CD8-positive, alpha-beta memory T cell (primary cell): Measurements from ENCODE around the gene AKAP1. TPM values are rescaled to one million over a fixed set of nuclear protein-coding genes. Genes with fewer than 3 reads are reported as not detected.

ENCODE experiments used
- CTCF ChIA-PET: fragments of 350-600 bp; sonication (Branson Sonifier 250); formaldehyde crosslinking; loops from one replicate; lab custom pipeline; 2021; ENCODE audit warnings: antibody characterized with exemption; lab: Charles Lee
- POLR2A ChIA-PET: fragments of 350-600 bp; sonication (Branson Sonifier 250); formaldehyde crosslinking; loops from one replicate; lab custom pipeline; 2021; ENCODE audit warnings: antibody characterized with exemption; lab: Charles Lee
- DNase-seq, 5 donors: peaks; one replicate each; pipeline versions ENCODE4 v3.0.0 to v3.0.0-alpha.2; 2020 to 2022; ENCODE audit warnings: mixed read lengths in 1 of 5
- H3K27ac ChIP-seq: one replicate; pipeline ENCODE4 v1.7.0; 2013; ENCODE audit warnings: low read depth, mild to moderate bottlenecking, low read length, moderate library complexity
- H3K27me3 ChIP-seq: 2 replicates; pipeline ENCODE4 v1.7.0; 2013; ENCODE audit warnings: low read length, mild to moderate bottlenecking; ENCODE audit not compliant: insufficient read depth, poor library complexity, severe bottlenecking
- H3K36me3 ChIP-seq: 2 replicates; pipeline ENCODE4 v1.7.0; 2013; ENCODE audit warnings: mild to moderate bottlenecking, low read length, moderate library complexity; ENCODE audit not compliant: insufficient read depth
- H3K4me1 ChIP-seq: 2 replicates; pipeline ENCODE4 v1.7.0; 2013; ENCODE audit warnings: mild to moderate bottlenecking, low read length, moderate library complexity; ENCODE audit not compliant: insufficient read depth
- H3K4me3 ChIP-seq: 2 replicates; pipeline ENCODE4 v1.7.0; 2013; ENCODE audit warnings: mild to moderate bottlenecking, low read length
- H3K9me3 ChIP-seq: 2 replicates; pipeline ENCODE4 v1.7.0; 2013; ENCODE audit warnings: mild to moderate bottlenecking, low read length
- H3K27ac Mint-ChIP-seq, 8 donors: one replicate each; pipeline ENCODE4 v1.8.0; 2020 to 2021; ENCODE audit warnings: mixed read lengths in 8 of 8, mild to moderate bottlenecking in 6 of 8, inconsistent platforms in 3 of 8, moderate library complexity in 3 of 8
- H3K27me3 Mint-ChIP-seq, 2 donors: one replicate each; pipeline ENCODE4 v1.8.0; 2020 to 2021; ENCODE audit warnings: mixed read lengths in 2 of 2, mild to moderate bottlenecking in 1 of 2, moderate library complexity in 1 of 2
- H3K36me3 Mint-ChIP-seq, 3 donors: one replicate each; pipeline ENCODE4 v1.8.0; 2020 to 2021; ENCODE audit warnings: mixed read lengths in 3 of 3, inconsistent platforms in 1 of 3, mild to moderate bottlenecking in 1 of 3
- H3K4me1 Mint-ChIP-seq, 3 donors: one replicate each; pipeline ENCODE4 v1.8.0; 2020 to 2021; ENCODE audit warnings: mixed read lengths in 3 of 3, inconsistent platforms in 1 of 3, mild to moderate bottlenecking in 1 of 3
- H3K4me3 Mint-ChIP-seq, 7 donors: one replicate each; pipeline ENCODE4 v1.8.0; 2020 to 2021; ENCODE audit warnings: mixed read lengths in 7 of 7, mild to moderate bottlenecking in 6 of 7, moderate library complexity in 4 of 7, inconsistent platforms in 2 of 7
- H3K9me3 Mint-ChIP-seq, 5 donors: one replicate each; pipeline ENCODE4 v1.8.0; 2020 to 2022; ENCODE audit warnings: mixed read lengths in 5 of 5, mild to moderate bottlenecking in 3 of 5, moderate library complexity in 2 of 5, inconsistent platforms in 1 of 5
- polyA plus RNA-seq: library from polyadenylated mRNA; unstranded; fragments of 300-500 nt; fragmentation: Illumina TruSeq; gene quantifications from one replicate; pipeline ENCODE4 v1.2.3, GENCODE V29; 2021
- total RNA-seq, 2 experiments: library from RNA; stranded (reverse); gene quantifications; one replicate each; pipeline ENCODE4 v1.2.3, GENCODE V29; 2021

AKAP1 gene
- total and polyA plus RNA-seq, 3 experiments from 2014 or later = 22.2 to 49.7 (median 48.2) TPM

DNA sequence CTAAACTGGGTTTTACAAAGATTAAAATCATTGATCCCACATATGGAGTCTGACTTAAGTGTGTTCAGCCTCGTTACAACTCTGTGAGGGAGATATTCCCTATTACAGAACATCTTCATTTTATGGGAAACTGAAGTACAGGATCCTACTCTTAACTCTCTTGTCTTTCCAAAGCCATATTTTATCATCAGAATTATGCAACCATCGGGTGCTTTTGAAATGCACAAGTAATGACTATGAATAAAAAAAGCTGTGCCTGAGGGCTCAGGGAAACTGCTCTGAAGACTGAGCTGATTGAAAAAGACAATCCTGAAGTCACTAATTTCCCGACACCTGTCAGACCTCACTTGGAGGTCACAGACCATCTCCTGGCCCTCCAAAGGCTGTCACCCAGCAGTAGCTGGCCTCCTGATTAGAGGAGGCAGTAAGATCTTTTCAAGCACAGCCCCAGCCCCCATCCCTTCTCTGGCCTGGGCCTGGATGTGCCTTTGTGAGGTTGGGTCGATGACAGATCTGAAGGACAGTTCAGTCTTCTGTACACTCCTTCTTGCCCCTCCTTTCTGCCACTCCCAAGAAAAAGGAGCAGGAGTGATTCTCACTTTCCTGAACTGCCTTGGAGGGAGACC, 5.6 kb downstream of the AKAP1 start:
- peaks cover 27 to 67% (median 54%) of the 10 kb centered on the region in 3 donors for H3K4me1 Mint-ChIP-seq
- no peaks in the 10 kb centered on the region for H3K27me3 ChIP-seq
- no peaks in the 10 kb centered on the region for H3K36me3 ChIP-seq
- H3K27ac ChIP-seq = no peak overlapping the region
- POLR2A ChIA-PET = no interaction called here
- peaks cover 10% of the 10 kb centered on the region for H3K4me1 ChIP-seq
- peaks cover 0 to 1% of the 10 kb centered on the region in 2 donors for H3K27me3 Mint-ChIP-seq
- H3K4me3 ChIP-seq = no peak overlapping the region
- H3K4me3 Mint-ChIP-seq = no peak overlapping the region
- H3K36me3 Mint-ChIP-seq = peaks cover 0 to 10% (median 6%) of the 10 kb centered on the region in 3 donors
- no peaks in the 10 kb centered on the region for H3K9me3 Mint-ChIP-seq
- no peak for DNase-seq
- no peaks in the 10 kb centered on the region for H3K9me3 ChIP-seq
- H3K27ac Mint-ChIP-seq = peak overlapping the region in 1 of 8 donors; percentile 22
- CTCF ChIA-PET = no interaction called here

DNA sequence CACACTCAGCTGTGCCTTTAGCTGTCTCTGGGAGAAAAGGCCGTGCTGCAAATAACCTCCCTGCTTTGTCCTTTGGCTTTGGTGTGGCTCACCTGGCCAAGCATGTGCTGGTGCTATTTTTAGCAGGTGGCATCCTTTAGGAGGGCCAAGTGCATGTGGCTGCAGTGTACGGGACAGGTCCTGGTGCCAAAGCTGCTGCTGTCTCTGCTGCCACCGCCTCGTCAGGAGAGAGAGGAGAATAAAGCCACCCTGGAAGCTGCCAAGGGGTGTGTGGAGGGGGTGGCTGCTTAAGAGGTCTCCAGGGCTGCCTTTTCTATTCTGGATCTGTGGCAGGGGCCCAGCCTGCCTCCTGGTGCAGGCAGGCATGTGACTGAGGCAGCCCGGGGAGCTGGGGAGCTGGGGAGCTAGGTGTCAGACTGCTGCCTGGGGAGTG, 6.2 kb downstream of the AKAP1 start:
- peaks cover 26 to 66% (median 53%) of the 10 kb centered on the region in 3 donors for H3K4me1 Mint-ChIP-seq
- POLR2A ChIA-PET = no interaction called here
- H3K27ac ChIP-seq = no peak overlapping the region

DNA sequence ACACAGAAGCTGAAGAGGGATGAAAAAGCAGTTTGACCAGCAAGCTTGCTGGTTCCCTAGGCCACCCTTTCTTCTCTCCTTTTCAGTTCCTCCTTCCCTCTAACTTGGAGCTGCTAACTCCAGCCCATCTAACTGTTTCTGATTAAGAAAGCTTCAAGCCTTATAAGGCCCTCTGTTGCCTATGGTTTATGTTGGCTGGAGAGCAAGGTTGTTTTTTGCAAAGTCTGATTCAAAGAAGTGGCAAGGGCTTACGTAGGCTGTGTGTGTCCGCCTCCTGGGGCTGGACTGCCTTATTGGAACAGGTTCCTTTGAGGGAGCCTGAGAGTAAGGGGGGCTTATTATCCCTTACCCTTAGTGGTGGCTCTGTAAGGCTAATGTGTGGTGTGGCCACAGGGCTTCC, 7.1 kb downstream of the AKAP1 start:
- ChIA-PET POLR2A (no interaction called here), CTCF (interaction anchor here (1.3 kb wide), 1 partner anchor 151 kb away, joined by 3 read pairs; no protein-coding TSS in a partner anchor)
- Mint-ChIP-seq H3K9me3 (no peaks in the 10 kb centered on the region), H3K4me3 (no peak overlapping the region), H3K27ac (peak overlapping the region in 1 of 8 donors; percentile 47), H3K4me1 (peaks cover 17 to 60% (median 44%) of the 10 kb centered on the region in 3 donors), H3K27me3 (peaks cover 0 to 1% of the 10 kb centered on the region in 2 donors), H3K36me3 (peaks cover 0 to 7% (median 5%) of the 10 kb centered on the region in 3 donors)
- no peak overlapping the region for H3K4me3 ChIP-seq
- no peak for DNase-seq
- no peaks in the 10 kb centered on the region for H3K36me3 ChIP-seq
- H3K27ac ChIP-seq = no peak overlapping the region
- no peaks in the 10 kb centered on the region for H3K27me3 ChIP-seq
- no peaks in the 10 kb centered on the region for H3K9me3 ChIP-seq
- peaks cover under 1% of the 10 kb centered on the region for H3K4me1 ChIP-seq

More for the DNA sequence above, 6.2 kb downstream of the AKAP1 start:
- CTCF ChIA-PET = interaction anchor here (0.7 to 1.3 kb wide), 2 partner anchors 42 to 152 kb away, joined by 3 to 4 read pairs; no protein-coding TSS in a partner anchor
- Mint-ChIP-seq H3K36me3 (peaks cover 0 to 9% (median 7%) of the 10 kb centered on the region in 3 donors), H3K4me3 (no peak overlapping the region), H3K9me3 (no peaks in the 10 kb centered on the region), H3K27ac (peak overlapping the region in 1 of 8 donors; percentile 22), H3K27me3 (peaks cover 0 to 1% of the 10 kb centered on the region in 2 donors)
- no peak for DNase-seq
- Histone ChIP-seq H3K4me3 (no peak overlapping the region), H3K4me1 (peaks cover 10% of the 10 kb centered on the region), H3K36me3 (no peaks in the 10 kb centered on the region), H3K9me3 (no peaks in the 10 kb centered on the region), H3K27me3 (no peaks in the 10 kb centered on the region)

DNA sequence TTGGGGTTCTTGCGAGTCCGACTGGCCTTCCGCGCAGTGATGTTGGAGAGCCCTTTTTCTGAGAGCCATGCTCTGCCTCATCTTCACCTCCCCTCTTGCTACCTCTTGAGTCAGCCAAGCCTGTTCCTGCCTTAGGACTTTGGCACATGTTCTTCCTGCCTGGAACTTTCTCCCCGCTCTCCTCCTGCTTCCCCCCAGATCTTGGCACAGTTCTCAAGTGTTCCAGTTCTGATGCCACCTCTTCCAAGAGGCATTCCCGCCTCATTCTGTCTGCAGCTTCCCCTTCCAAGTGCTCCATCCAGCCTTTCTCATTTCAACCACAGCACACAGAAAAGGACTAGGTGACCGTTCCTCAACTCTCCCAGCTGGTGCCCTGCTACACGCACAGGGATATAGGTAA, 7.7 kb downstream of the AKAP1 start:
- no peaks in the 10 kb centered on the region for H3K9me3 Mint-ChIP-seq
- H3K27me3 Mint-ChIP-seq = peaks cover 0 to 1% of the 10 kb centered on the region in 2 donors
- H3K36me3 Mint-ChIP-seq = peaks cover 0 to 7% (median 5%) of the 10 kb centered on the region in 3 donors
- peaks cover 10 to 54% (median 38%) of the 10 kb centered on the region in 3 donors for H3K4me1 Mint-ChIP-seq
- CTCF ChIA-PET = no interaction called here
- no peaks in the 10 kb centered on the region for H3K27me3 ChIP-seq
- POLR2A ChIA-PET = no interaction called here
- no peak for DNase-seq
- H3K36me3 ChIP-seq = no peaks in the 10 kb centered on the region
- H3K4me1 ChIP-seq = no peaks in the 10 kb centered on the region
- peak overlapping the region in 1 of 8 donors; percentile 12 for H3K27ac Mint-ChIP-seq
- H3K9me3 ChIP-seq = no peaks in the 10 kb centered on the region
- H3K4me3 ChIP-seq = no peak overlapping the region
- no peak overlapping the region for H3K27ac ChIP-seq
- no peak overlapping the region for H3K4me3 Mint-ChIP-seq

DNA sequence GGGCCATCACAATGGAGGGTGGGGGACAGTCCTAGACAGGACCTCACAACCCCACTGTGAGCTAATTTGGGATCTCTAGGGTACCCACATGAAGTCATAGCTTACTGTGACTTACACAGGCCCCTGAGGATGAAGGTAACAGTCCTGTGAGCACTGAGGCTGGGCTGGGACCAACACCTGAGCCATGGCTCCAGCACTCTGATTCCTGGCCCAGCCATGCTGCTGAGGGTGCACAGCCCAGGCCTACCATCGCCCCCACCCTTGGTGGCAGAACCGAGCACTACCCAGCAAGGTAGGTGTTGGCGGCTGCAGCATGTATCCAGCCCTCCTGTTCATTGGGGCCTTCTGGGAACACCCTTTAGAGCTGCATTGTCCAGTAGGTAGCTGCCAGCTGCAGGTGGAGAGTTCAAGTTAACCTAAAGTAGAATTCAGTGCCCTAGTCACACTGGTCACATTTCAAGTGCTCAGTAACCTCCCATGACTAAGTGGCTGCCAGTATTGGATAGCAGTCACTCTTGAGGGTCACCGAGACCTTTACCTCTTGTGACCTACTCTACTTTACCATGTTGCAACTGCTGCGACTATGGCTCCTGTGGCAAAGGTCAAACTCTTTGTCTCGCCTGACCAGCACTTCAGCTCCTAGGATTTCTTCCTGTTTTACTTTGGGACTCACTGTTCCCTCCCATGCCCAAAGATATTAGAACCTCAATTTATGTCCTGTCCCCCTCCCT, 11.6 kb downstream of the AKAP1 start:
- Histone ChIP-seq H3K27ac (no peak overlapping the region), H3K9me3 (no peaks in the 10 kb centered on the region), H3K4me3 (no peak overlapping the region), H3K36me3 (no peaks in the 10 kb centered on the region), H3K4me1 (no peaks in the 10 kb centered on the region), H3K27me3 (no peaks in the 10 kb centered on the region)
- H3K4me1 Mint-ChIP-seq = peaks cover 5 to 45% (median 20%) of the 10 kb centered on the region in 3 donors
- DNase-seq = no peak
- POLR2A ChIA-PET = no interaction called here
- no peaks in the 10 kb centered on the region for H3K27me3 Mint-ChIP-seq
- H3K9me3 Mint-ChIP-seq = no peaks in the 10 kb centered on the region
- H3K4me3 Mint-ChIP-seq = no peak overlapping the region
- CTCF ChIA-PET = no interaction called here
- peaks cover 0 to 5% (median 4%) of the 10 kb centered on the region in 3 donors for H3K36me3 Mint-ChIP-seq
- peak overlapping the region in 1 of 8 donors; percentile 87 for H3K27ac Mint-ChIP-seq

DNA sequence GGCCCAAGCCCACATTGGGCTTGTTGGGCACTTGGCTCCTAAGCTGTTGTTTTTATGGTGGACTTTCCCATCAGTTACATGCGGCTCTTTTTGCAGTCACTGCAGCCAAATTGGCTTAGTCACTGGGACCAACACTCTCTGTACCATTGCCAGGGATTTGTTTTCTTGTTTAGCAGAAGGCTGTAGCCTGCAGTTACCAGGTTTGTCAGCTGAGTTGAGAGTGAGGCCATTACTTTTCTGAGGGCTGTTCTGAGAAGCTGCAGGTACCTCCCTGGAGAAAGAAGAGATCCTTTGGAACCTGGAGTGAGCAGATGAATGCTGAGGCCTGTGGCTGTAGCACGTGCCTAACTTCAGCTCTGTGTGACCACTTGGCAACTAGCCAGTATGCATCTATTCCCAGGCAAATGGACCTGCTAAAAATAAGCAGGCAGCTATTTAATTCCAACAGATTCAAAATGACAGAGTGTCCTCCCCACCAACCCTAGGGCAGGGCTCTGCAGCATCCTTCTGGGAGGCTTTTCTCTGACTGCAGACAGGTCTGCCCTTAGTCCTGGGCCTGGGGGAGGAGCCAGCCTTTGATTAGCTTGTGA, 12.9 kb downstream of the AKAP1 start:
- H3K27me3 Mint-ChIP-seq = no peaks in the 10 kb centered on the region
- H3K36me3 ChIP-seq = no peaks in the 10 kb centered on the region
- H3K9me3 ChIP-seq = no peaks in the 10 kb centered on the region
- H3K36me3 Mint-ChIP-seq = peaks cover 0 to 4% (median 3%) of the 10 kb centered on the region in 3 donors
- no peak overlapping the region for H3K4me3 ChIP-seq
- peaks cover 8 to 45% (median 18%) of the 10 kb centered on the region in 3 donors for H3K4me1 Mint-ChIP-seq
- H3K27ac Mint-ChIP-seq = peak overlapping the region in 1 of 8 donors; percentile 95
- no peaks in the 10 kb centered on the region for H3K9me3 Mint-ChIP-seq
- ChIA-PET POLR2A (no interaction called here), CTCF (interaction anchor here (1.5 kb wide), 1 partner anchor 11 kb away, joined by 4 read pairs; no protein-coding TSS in a partner anchor)
- no peak overlapping the region for H3K4me3 Mint-ChIP-seq
- no peaks in the 10 kb centered on the region for H3K27me3 ChIP-seq
- no peak for DNase-seq
- H3K27ac ChIP-seq = no peak overlapping the region
- peaks cover 4% of the 10 kb centered on the region for H3K4me1 ChIP-seq

DNA sequence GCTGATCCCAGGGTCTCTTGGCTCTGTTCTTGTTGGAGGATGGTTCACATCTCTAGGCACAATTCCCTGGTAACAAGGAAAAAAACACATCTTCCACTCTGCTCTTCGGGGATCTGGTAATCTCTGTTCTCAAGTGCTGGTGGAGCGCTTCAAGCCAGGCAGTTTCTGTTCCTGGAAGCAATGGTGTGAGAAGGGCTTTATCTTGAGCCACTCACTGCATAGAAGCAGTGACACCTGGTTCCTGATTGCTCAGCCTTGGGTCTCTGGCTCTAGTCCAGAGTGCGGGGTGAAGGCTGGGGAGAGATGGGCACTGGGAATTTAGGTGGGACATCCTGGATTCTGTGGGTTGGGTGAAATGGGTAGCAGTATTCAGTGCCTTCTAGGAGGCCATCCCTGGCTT, 14.1 kb downstream of the AKAP1 start:
- CTCF ChIA-PET = interaction anchor here (1.5 kb wide), 1 partner anchor 10 kb away, joined by 4 read pairs; no protein-coding TSS in a partner anchor
- Mint-ChIP-seq H3K27ac (peak overlapping the region in 1 of 8 donors; percentile 70), H3K36me3 (peaks cover 0 to 3% (median 2%) of the 10 kb centered on the region in 3 donors), H3K27me3 (no peaks in the 10 kb centered on the region), H3K9me3 (no peaks in the 10 kb centered on the region), H3K4me3 (no peak overlapping the region), H3K4me1 (peaks cover 4 to 42% (median 13%) of the 10 kb centered on the region in 3 donors)
- no peaks in the 10 kb centered on the region for H3K36me3 ChIP-seq
- POLR2A ChIA-PET = no interaction called here
- no peaks in the 10 kb centered on the region for H3K27me3 ChIP-seq
- H3K27ac ChIP-seq = no peak overlapping the region
- no peak overlapping the region for H3K4me3 ChIP-seq
- H3K4me1 ChIP-seq = peaks cover 4% of the 10 kb centered on the region
- DNase-seq = no peak
- no peaks in the 10 kb centered on the region for H3K9me3 ChIP-seq
